T follicular helper cell (primary cell): ENCODE measurements around the gene ARL10.

Experiments used
- DNase-seq: peaks from one replicate; pipeline ENCODE4 v3.0.0-alpha.2; 2020; ENCODE audit warnings: low read depth

Gene ARL10

GRCh38 chr5:176361437-176362232, 3.7 kb upstream of the ARL10 start, which contains the start of gene KIAA1191:
KIAA1191 (minus strand) TSS chr5:176361764; CDS start chr5:176359508, 2,256 bp downstream.
- DNase-seq = peak; percentile 93

- no peak for DNase-seq
Observed at GRCh38 chr5:176362233-176362490, 3.1 kb upstream of the ARL10 start.

GRCh38 chr5:176364765-176365350, 429 bp upstream of the ARL10 start:
- DNase-seq = no peak

GRCh38 chr5:176366232-176366894, 1.1 kb downstream of the ARL10 start:
- DNase-seq = no peak

GRCh38 chr5:176368726-176369125, 3.4 kb downstream of the ARL10 start:
- no peak for DNase-seq

- DNase-seq = no peak
Observed at GRCh38 chr5:176369934-176370711, 4.8 kb downstream of the ARL10 start.

GRCh38 chr5:176371621-176372539, 6.6 kb downstream of the ARL10 start:
- DNase-seq = no peak

- DNase-seq = no peak
Observed at GRCh38 chr5:176373100-176373818, 8.0 kb downstream of the ARL10 start.

- no peak for DNase-seq
Observed at GRCh38 chr5:176379881-176380280, 14.6 kb downstream of the ARL10 start.

- no peak for DNase-seq
Observed at GRCh38 chr5:176381423-176381822, 16.1 kb downstream of the ARL10 start.

GRCh38 chr5:176381979-176382378, 16.7 kb downstream of the ARL10 start:
- DNase-seq = no peak

GRCh38 chr5:176382721-176383120, 17.4 kb downstream of the ARL10 start:
- no peak for DNase-seq

- no peak for DNase-seq
Observed at GRCh38 chr5:176383248-176383905, 18.1 kb downstream of the ARL10 start.

- no peak for DNase-seq
Observed at GRCh38 chr5:176383961-176384360, 18.7 kb downstream of the ARL10 start.

- no peak for DNase-seq
Observed at GRCh38 chr5:176384366-176384930, 19.2 kb downstream of the ARL10 start.

- no peak for DNase-seq
Observed at GRCh38 chr5:176384991-176385390, 19.7 kb downstream of the ARL10 start.

- DNase-seq = no peak
Observed at GRCh38 chr5:176386491-176386890, 21.2 kb downstream of the ARL10 start.

- DNase-seq = no peak
Observed at GRCh38 chr5:176387384-176387925, 22.2 kb downstream of the ARL10 start.

- DNase-seq = no peak
Observed at GRCh38 chr5:176388003-176388443, 22.7 kb downstream of the ARL10 start.
